HepG2 (cell line): ENCODE data around the gene LSM2.

Source experiments
- CBX1 ChIP-seq: IDR thresholded peaks from one replicate; pipeline ENCODE4 v1.6.1; 2016; ENCODE audit warnings: antibody characterized with exemption, low read depth
- EP300 ChIP-seq, 3 experiments: sonication (generic) in 1 of 3; formaldehyde crosslinking in 1 of 3; IDR thresholded peaks; 2 replicates each; pipeline versions ENCODE4 v1.5.1 to v1.6.1; 2011 to 2020; ENCODE audit warnings: low read depth in 2 of 3, low read length in 2 of 3, borderline replicate concordance in 1 of 3, improper control_type of control experiment in 1 of 3, mild to moderate bottlenecking in 1 of 3, missing genetic modification reagents in 1 of 3, moderate library complexity in 1 of 3
- EZH2 ChIP-seq: conservative IDR thresholded peaks from 2 replicates; pipeline ENCODE4 v1.6.1; 2012; ENCODE audit warnings: mild to moderate bottlenecking, low read depth, low read length, moderate library complexity
- HNRNPK ChIP-seq: fragments of 200-400 bp; formaldehyde crosslinking; IDR thresholded peaks from 2 replicates; pipeline ENCODE4 v1.6.1; 2018; ENCODE audit warnings: low read length, low read depth, moderate library complexity, mild to moderate bottlenecking; ENCODE audit not compliant: poor library complexity, severe bottlenecking
- KAT2B ChIP-seq: fragments of 150-350 bp; IDR thresholded peaks from 2 replicates; pipeline ENCODE4 v1.6.1; 2014; ENCODE audit warnings: low read depth, low read length, borderline replicate concordance
- POLR2AphosphoS5 ChIP-seq: IDR thresholded peaks from 2 replicates; pipeline ENCODE4 v1.6.1; 2012; ENCODE audit warnings: low read depth, low read length
- SMARCC2 ChIP-seq: fragments of 450-650 bp; IDR thresholded peaks from 2 replicates; pipeline ENCODE4 v1.6.1; 2017; ENCODE audit warnings: antibody characterized with exemption, mild to moderate bottlenecking
- ZFX ChIP-seq: sonication (generic); formaldehyde crosslinking; IDR thresholded peaks from 2 replicates; pipeline ENCODE4 v1.4.0; 2020; ENCODE audit warnings: mild to moderate bottlenecking, low read depth, missing genetic modification reagents, moderate library complexity
- ZNF20 ChIP-seq: sonication (generic); formaldehyde crosslinking; IDR thresholded peaks from 2 replicates; pipeline ENCODE4 v1.4.0; 2020; ENCODE audit warnings: mild to moderate bottlenecking, moderate library complexity, missing genetic modification reagents
- ZNF282 ChIP-seq: fragments of 450-650 bp; IDR thresholded peaks from 2 replicates; pipeline ENCODE4 v1.6.1; 2018; ENCODE audit not compliant: partially characterized antibody
- ZNF550 ChIP-seq: sonication (generic); formaldehyde crosslinking; IDR thresholded peaks from 2 replicates; pipeline ENCODE4 v1.4.0; 2020; ENCODE audit warnings: mild to moderate bottlenecking, missing genetic modification reagents, borderline replicate concordance
- TF ChIP-seq, protein P1 (sequence below): sonication (generic); formaldehyde crosslinking; conservative IDR thresholded peaks from 2 replicates; pipeline ENCODE4 v1.5.0; 2020; ENCODE audit warnings: missing genetic modification reagents

DNA sequence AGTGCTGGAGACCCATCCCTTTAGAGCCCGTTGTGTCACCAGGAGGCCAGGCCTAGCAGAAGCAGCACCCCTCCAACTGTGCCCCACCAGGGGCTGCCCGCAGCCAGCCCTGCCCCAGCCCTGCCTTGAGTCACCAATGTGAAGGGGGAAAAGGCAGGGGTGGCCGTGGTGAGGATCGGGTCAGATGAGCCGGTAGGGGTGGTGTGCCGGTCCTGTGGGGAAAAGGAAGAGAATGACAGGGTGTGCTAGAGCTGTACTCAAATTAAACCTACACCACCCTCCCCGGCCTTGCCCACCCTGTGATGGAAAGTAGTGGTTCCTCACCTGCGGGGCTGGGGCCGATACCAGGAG is 41.2 kb downstream of the LSM2 start:
- no peak for TF ChIP-seq HNRNPK
- no peak for TF ChIP-seq ZNF282
- no peak for TF ChIP-seq ZFX
- TF ChIP-seq EZH2 = no peak
- no peak for TF ChIP-seq KAT2B
- no peak for TF ChIP-seq ZNF550 (CRISPR knock-in tag)
- no peak for TF ChIP-seq EP300 (IDR thresholded peaks at IDR 0.05; ENCODE audit: low read depth in 2 of 2, low read length in 2 of 2)
- no peak for TF ChIP-seq EP300 (CRISPR knock-in tag; IDR thresholded peaks at IDR 0.05; ENCODE audit: borderline replicate concordance)
- TF ChIP-seq SMARCC2 = no peak
- TF ChIP-seq POLR2AphosphoS5 = no peak
- no peak for TF ChIP-seq ZNF20 (CRISPR knock-in tag)
- TF ChIP-seq, protein P1, sequence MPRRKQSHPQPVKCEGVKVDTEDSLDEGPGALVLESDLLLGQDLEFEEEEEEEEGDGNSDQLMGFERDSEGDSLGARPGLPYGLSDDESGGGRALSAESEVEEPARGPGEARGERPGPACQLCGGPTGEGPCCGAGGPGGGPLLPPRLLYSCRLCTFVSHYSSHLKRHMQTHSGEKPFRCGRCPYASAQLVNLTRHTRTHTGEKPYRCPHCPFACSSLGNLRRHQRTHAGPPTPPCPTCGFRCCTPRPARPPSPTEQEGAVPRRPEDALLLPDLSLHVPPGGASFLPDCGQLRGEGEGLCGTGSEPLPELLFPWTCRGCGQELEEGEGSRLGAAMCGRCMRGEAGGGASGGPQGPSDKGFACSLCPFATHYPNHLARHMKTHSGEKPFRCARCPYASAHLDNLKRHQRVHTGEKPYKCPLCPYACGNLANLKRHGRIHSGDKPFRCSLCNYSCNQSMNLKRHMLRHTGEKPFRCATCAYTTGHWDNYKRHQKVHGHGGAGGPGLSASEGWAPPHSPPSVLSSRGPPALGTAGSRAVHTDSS (CRISPR knock-in tag) = no peak
- no peak for TF ChIP-seq CBX1
